ENCODE results near the gene CCDC124. TPM values are rescaled to one million over a fixed set of nuclear protein-coding genes. Genes with fewer than 3 reads are reported as not detected.

CCDC124 gene
- polyA plus RNA-seq, 1 of the 3 experiments (the other 2 are of a cell fraction) = 231 TPM

GRCh38 chr19:17988161-17988560 lies 55.3 kb downstream of the CCDC124 start:
- no peak overlapping the region for H3K9ac ChIP-seq
- no peaks in the 10 kb centered on the region for H3K9me2 ChIP-seq
- H3F3A ChIP-seq (replicated peaks; ENCODE audit: insufficient read depth) = no peaks in the 10 kb centered on the region
- H3K4me3 ChIP-seq (ENCODE audit: low read depth in 2 of 2, low read length in 1 of 2) = no peak overlapping the region
- H4K20me1 ChIP-seq (ENCODE audit: insufficient read depth) = no peaks in the 10 kb centered on the region
- no peak overlapping the region for H3K27ac ChIP-seq (ENCODE audit: low read depth in 2 of 2, low read length in 1 of 2)
- H3K79me2 ChIP-seq (ENCODE audit: insufficient read depth) = no peaks in the 10 kb centered on the region
- no peaks in the 10 kb centered on the region for H3K36me3 ChIP-seq (replicated peaks in 1 of 2; ENCODE audit: control insufficient read depth in 1 of 2, insufficient read depth in 2 of 2, low read length in 1 of 2)
- H3K9me3 ChIP-seq = no peaks in the 10 kb centered on the region
- no peaks in the 10 kb centered on the region for H3K27me3 ChIP-seq (ENCODE audit: insufficient read depth)
- no peak for TF ChIP-seq MAX (IDR thresholded peaks at IDR 0.05; ENCODE audit: low read depth)
- 46% methylated on average over 3 of the region's 13 CpGs for WGBS (ENCODE audit: low lambda C conversion rate)
- H3K4me1 ChIP-seq (ENCODE audit: control insufficient read depth in 1 of 2, insufficient read depth in 2 of 2, low read depth in 1 of 2, low read length in 1 of 2) = no peaks in the 10 kb centered on the region
- H2AFZ ChIP-seq (ENCODE audit: low read depth) = no peak overlapping the region
- DNase-seq = no peak
- POLR2A ChIA-PET = interaction anchor here (0.8 kb wide), 1 partner anchor 129 kb away, joined by 3 read pairs; the partner anchor contains the start of gene RPL18A
- no peak overlapping the region for H3K4me2 ChIP-seq
- CTCF ChIA-PET = interaction anchor here (1.1 to 16.7 kb wide), 2 partner anchors 9 to 49 kb away, joined by 4 to 464 read pairs; partner anchors contain the start of gene CCDC124

DNA sequence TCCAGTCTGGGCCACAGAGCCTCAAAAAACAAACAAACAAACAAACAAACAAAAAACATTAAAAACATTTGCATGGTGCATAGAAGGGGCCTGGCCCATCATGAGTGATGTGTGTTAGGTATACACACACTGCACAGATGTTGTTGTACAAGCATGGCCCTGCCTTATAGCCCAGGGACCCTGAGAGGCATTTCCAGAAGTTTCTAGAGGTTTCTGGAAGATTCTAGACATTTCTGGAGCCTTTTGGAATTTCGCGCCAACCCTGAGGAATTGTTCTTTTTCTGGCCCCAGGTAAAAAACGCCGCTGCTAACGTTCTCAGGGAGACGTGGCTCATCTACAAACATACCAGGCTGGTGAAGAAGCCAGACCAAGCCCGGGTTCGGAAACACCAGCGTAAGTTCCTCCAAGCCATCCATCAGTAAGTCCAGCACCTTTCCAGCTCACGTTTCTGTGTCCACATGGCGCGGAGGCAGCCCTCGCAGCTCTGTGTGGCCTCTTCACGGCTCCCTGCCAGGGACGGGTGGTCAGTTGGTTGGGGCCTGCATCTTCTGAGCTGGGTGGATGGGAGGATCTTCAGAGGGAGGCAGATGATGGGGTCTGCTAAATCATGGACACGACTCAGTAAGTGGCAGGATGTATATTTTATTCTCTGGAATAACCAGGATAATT lies 56.7 kb downstream of the CCDC124 start:
- Histone ChIP-seq H3K36me3 (replicated peaks in 1 of 2; ENCODE audit: control insufficient read depth in 1 of 2, insufficient read depth in 2 of 2, low read length in 1 of 2) (no peaks in the 10 kb centered on the region), H4K20me1 (ENCODE audit: insufficient read depth) (no peaks in the 10 kb centered on the region), H3K79me2 (ENCODE audit: insufficient read depth) (no peaks in the 10 kb centered on the region), H3K4me3 (ENCODE audit: low read depth in 2 of 2, low read length in 1 of 2) (no peak overlapping the region), H2AFZ (ENCODE audit: low read depth) (no peak overlapping the region), H3K27ac (ENCODE audit: low read depth in 2 of 2, low read length in 1 of 2) (no peak overlapping the region), H3K4me2 (no peak overlapping the region), H3K9ac (no peak overlapping the region), H3K9me2 (no peaks in the 10 kb centered on the region), H3K9me3 (no peaks in the 10 kb centered on the region), H3K4me1 (ENCODE audit: control insufficient read depth in 1 of 2, insufficient read depth in 2 of 2, low read depth in 1 of 2, low read length in 1 of 2) (no peaks in the 10 kb centered on the region), H3F3A (replicated peaks; ENCODE audit: insufficient read depth) (no peaks in the 10 kb centered on the region), H3K27me3 (ENCODE audit: insufficient read depth) (no peaks in the 10 kb centered on the region)
- ChIA-PET POLR2A (interaction anchor here (0.7 kb wide), 1 partner anchor 1072 kb away, joined by 6 read pairs; no protein-coding TSS in a partner anchor), CTCF (interaction anchor here (16.7 kb wide), 1 partner anchor 50 kb away, joined by 464 read pairs; the partner anchor contains the start of gene CCDC124)
- no peak for DNase-seq
- 91% methylated on average over 16 of the region's 16 CpGs for WGBS (ENCODE audit: low lambda C conversion rate)
- TF ChIP-seq IRF3 (IDR thresholded peaks at IDR 0.05; ENCODE audit: low read depth, low read length) (no peak), FOSL2 (IDR thresholded peaks at IDR 0.05; ENCODE audit: borderline replicate concordance, low read depth) (no peak), EP300 (IDR thresholded peaks at IDR 0.05; ENCODE audit: borderline replicate concordance in 1 of 2, low read depth in 1 of 2, low read length in 1 of 2) (no peak), CTCF (IDR thresholded peaks at IDR 0.05) (no peak), FOXJ3 (CRISPR knock-in tag; IDR thresholded peaks at IDR 0.05) (no peak), MXI1 (IDR thresholded peaks at IDR 0.05; ENCODE audit: low read depth, low read length) (no peak), REST (IDR thresholded peaks at IDR 0.05; ENCODE audit: low read depth, low read length) (no peak), TCF12 (IDR thresholded peaks at IDR 0.05) (no peak), RAD21 (IDR thresholded peaks at IDR 0.05; ENCODE audit: low read length) (no peak), RFX5 (IDR thresholded peaks at IDR 0.05; ENCODE audit: low read length) (no peak), TEAD4 (IDR thresholded peaks at IDR 0.05; ENCODE audit: borderline replicate concordance, insufficient read depth) (no peak), JUND (IDR thresholded peaks at IDR 0.05) (no peak), SMC3 (IDR thresholded peaks at IDR 0.05; ENCODE audit: low read depth, low read length) (no peak), GATA2 (CRISPR knock-in tag; IDR thresholded peaks at IDR 0.05) (no peak), MAX (IDR thresholded peaks at IDR 0.05; ENCODE audit: low read depth) (no peak)
- TF ChIP-seq, protein P1, sequence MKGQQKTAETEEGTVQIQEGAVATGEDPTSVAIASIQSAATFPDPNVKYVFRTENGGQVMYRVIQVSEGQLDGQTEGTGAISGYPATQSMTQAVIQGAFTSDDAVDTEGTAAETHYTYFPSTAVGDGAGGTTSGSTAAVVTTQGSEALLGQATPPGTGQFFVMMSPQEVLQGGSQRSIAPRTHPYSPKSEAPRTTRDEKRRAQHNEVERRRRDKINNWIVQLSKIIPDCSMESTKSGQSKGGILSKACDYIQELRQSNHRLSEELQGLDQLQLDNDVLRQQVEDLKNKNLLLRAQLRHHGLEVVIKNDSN (IDR thresholded peaks at IDR 0.05; ENCODE audit: borderline replicate concordance, low read depth) = no peak
- TF ChIP-seq, protein P2, sequence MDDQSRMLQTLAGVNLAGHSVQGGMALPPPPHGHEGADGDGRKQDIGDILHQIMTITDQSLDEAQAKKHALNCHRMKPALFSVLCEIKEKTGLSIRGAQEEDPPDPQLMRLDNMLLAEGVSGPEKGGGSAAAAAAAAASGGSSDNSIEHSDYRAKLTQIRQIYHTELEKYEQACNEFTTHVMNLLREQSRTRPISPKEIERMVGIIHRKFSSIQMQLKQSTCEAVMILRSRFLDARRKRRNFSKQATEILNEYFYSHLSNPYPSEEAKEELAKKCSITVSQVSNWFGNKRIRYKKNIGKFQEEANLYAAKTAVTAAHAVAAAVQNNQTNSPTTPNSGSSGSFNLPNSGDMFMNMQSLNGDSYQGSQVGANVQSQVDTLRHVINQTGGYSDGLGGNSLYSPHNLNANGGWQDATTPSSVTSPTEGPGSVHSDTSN (IDR thresholded peaks at IDR 0.05) = no peak
